ENCODE results near the gene TBC1D19. TPM values are rescaled to one million over a fixed set of nuclear protein-coding genes. Genes with fewer than 3 reads are reported as not detected.

Gene TBC1D19
- total and polyA plus RNA-seq, 2 experiments from 2014 or later = 7.9 to 21.9 TPM

- no peaks in the 10 kb centered on the region for H3K79me2 ChIP-seq
- no peaks in the 10 kb centered on the region for H3K9me3 ChIP-seq (ENCODE audit: low read depth)
- H3K9me2 ChIP-seq (replicated peaks; ENCODE audit: insufficient read depth) = no peaks in the 10 kb centered on the region
- no peak overlapping the region for H3K4me3 ChIP-seq
- no peaks in the 10 kb centered on the region for H3K27me3 ChIP-seq
- no peaks in the 10 kb centered on the region for H4K20me1 ChIP-seq (ENCODE audit: insufficient read depth, poor library complexity, severe bottlenecking)
- H3K27ac ChIP-seq = no peak overlapping the region
- no peak for DNase-seq (ENCODE audit: low spot score)
- no peaks in the 10 kb centered on the region for H3K36me3 ChIP-seq (replicated peaks; ENCODE audit: insufficient read depth, low read depth)
- H3K4me2 ChIP-seq = no peak overlapping the region
- H3K4me1 ChIP-seq (ENCODE audit: insufficient read depth) = no peaks in the 10 kb centered on the region
- TF ChIP-seq CTCF (IDR thresholded peaks at IDR 0.05; ENCODE audit: poor library complexity) (no peak), EZH2 (IDR thresholded peaks at IDR 0.05; ENCODE audit: borderline replicate concordance) (no peak), EZH2phosphoT487 (IDR thresholded peaks at IDR 0.05; ENCODE audit: low read depth, severe bottlenecking, unreplicated experiment) (no peak)
- H2AFZ ChIP-seq = no peak overlapping the region
Measured at GRCh38 chr4:26557164-26557563, 26.7 kb upstream of the TBC1D19 start.

GRCh38 chr4:26558166-26558895 is 25.6 kb upstream of the TBC1D19 start:
- Histone ChIP-seq H3K79me2 (no peaks in the 10 kb centered on the region), H3K4me3 (no peak overlapping the region), H3K27me3 (no peaks in the 10 kb centered on the region), H3K27ac (no peak overlapping the region), H2AFZ (no peak overlapping the region), H3K9me3 (ENCODE audit: low read depth) (no peaks in the 10 kb centered on the region), H3K9me2 (replicated peaks; ENCODE audit: insufficient read depth) (no peaks in the 10 kb centered on the region), H3K4me2 (no peak overlapping the region), H4K20me1 (ENCODE audit: insufficient read depth, poor library complexity, severe bottlenecking) (no peaks in the 10 kb centered on the region), H3K4me1 (ENCODE audit: insufficient read depth) (no peaks in the 10 kb centered on the region), H3K36me3 (replicated peaks; ENCODE audit: insufficient read depth, low read depth) (no peaks in the 10 kb centered on the region)
- WGBS (ENCODE audit: low lambda C conversion rate, missing lambda C conversion rate) = 69% methylated on average over 3 of the region's 3 CpGs
- TF ChIP-seq CTCF (IDR thresholded peaks at IDR 0.05; ENCODE audit: poor library complexity) (no peak), EZH2 (IDR thresholded peaks at IDR 0.05; ENCODE audit: borderline replicate concordance) (no peak), EZH2phosphoT487 (IDR thresholded peaks at IDR 0.05; ENCODE audit: low read depth, severe bottlenecking, unreplicated experiment) (no peak)
- DNase-seq (ENCODE audit: low spot score) = no peak

GRCh38 chr4:26566133-26566532 is 17.8 kb upstream of the TBC1D19 start:
- Histone ChIP-seq H3K27me3 (no peaks in the 10 kb centered on the region), H2AFZ (no peak overlapping the region), H3K9me2 (replicated peaks; ENCODE audit: insufficient read depth) (no peaks in the 10 kb centered on the region), H3K4me3 (no peak overlapping the region), H3K27ac (no peak overlapping the region), H3K79me2 (no peaks in the 10 kb centered on the region), H4K20me1 (ENCODE audit: insufficient read depth, poor library complexity, severe bottlenecking) (no peaks in the 10 kb centered on the region), H3K4me1 (ENCODE audit: insufficient read depth) (peaks cover 3% of the 10 kb centered on the region), H3K36me3 (replicated peaks; ENCODE audit: insufficient read depth, low read depth) (no peaks in the 10 kb centered on the region), H3K4me2 (no peak overlapping the region), H3K9me3 (ENCODE audit: low read depth) (no peaks in the 10 kb centered on the region)
- DNase-seq (ENCODE audit: low spot score) = no peak
- TF ChIP-seq EZH2phosphoT487 (IDR thresholded peaks at IDR 0.05; ENCODE audit: low read depth, severe bottlenecking, unreplicated experiment) = no peak
- no peak for TF ChIP-seq EZH2 (IDR thresholded peaks at IDR 0.05; ENCODE audit: borderline replicate concordance)
- no peak for TF ChIP-seq CTCF (IDR thresholded peaks at IDR 0.05; ENCODE audit: poor library complexity)

Data from hepatocyte (in vitro differentiated cells).